Neuronal stem cell (in vitro differentiated cells): ENCODE results near the gene PRSS33.

Source experiments
- DNase-seq: peaks from one replicate; pipeline ENCODE4 v3.0.0-alpha.2; 2013; ENCODE audit warnings: low spot score
- H2AFZ ChIP-seq: one replicate; pipeline ENCODE4 v1.6.1; 2013; ENCODE audit warnings: mild to moderate bottlenecking, low read length, inconsistent platforms
- H2AK5ac ChIP-seq: 2 replicates; pipeline ENCODE4 v1.6.1; 2013; ENCODE audit warnings: low read depth, mild to moderate bottlenecking, inconsistent platforms, low read length, moderate library complexity, mixed read lengths
- H2BK120ac ChIP-seq: 2 replicates; pipeline ENCODE4 v1.6.1; 2013; ENCODE audit warnings: low read depth, mild to moderate bottlenecking, inconsistent platforms, low read length, moderate library complexity, mixed read lengths
- H2BK12ac ChIP-seq: one replicate; pipeline ENCODE4 v1.6.1; 2013; ENCODE audit warnings: low read length, inconsistent platforms
- H2BK15ac ChIP-seq: 2 replicates; pipeline ENCODE4 v1.6.1; 2013; ENCODE audit warnings: mild to moderate bottlenecking, low read length, inconsistent platforms, mixed read lengths
- H2BK5ac ChIP-seq: one replicate; pipeline ENCODE4 v1.6.1; 2013; ENCODE audit warnings: inconsistent platforms, mild to moderate bottlenecking, low read length, moderate library complexity
- H3K14ac ChIP-seq: one replicate; pipeline ENCODE4 v1.6.1; 2013; ENCODE audit warnings: low read length, inconsistent platforms
- H3K18ac ChIP-seq: 2 replicates; pipeline ENCODE4 v1.6.1; 2013; ENCODE audit warnings: low read length, inconsistent platforms
- H3K23ac ChIP-seq: 2 replicates; pipeline ENCODE4 v1.6.1; 2013; ENCODE audit warnings: low read depth, mild to moderate bottlenecking, mixed read lengths, low read length, inconsistent platforms; ENCODE audit not compliant: poor library complexity
- H3K27ac ChIP-seq: replicated peaks from 3 replicates; pipeline ENCODE4 v1.5.1; 2013; ENCODE audit warnings: low read length, inconsistent platforms
- H3K27me3 ChIP-seq, 3 experiments: 2 replicates each; pipeline ENCODE4 v1.6.1; 2013; ENCODE audit warnings: low read length in 3 of 3, mild to moderate bottlenecking in 2 of 3, inconsistent platforms in 1 of 3, low read depth in 1 of 3, mixed read lengths in 1 of 3, moderate library complexity in 1 of 3; ENCODE audit not compliant: control insufficient read depth in 3 of 3, insufficient read depth in 3 of 3
- H3K36me3 ChIP-seq, 2 donors: replicated peaks in 1 of 2; 2 replicates each; pipeline ENCODE4 v1.6.1; 2013; ENCODE audit warnings: low read length in 2 of 2; ENCODE audit not compliant: control insufficient read depth in 2 of 2, insufficient read depth in 2 of 2
- H3K4ac ChIP-seq: 2 replicates; pipeline ENCODE4 v1.6.1; 2013; ENCODE audit warnings: inconsistent platforms, mild to moderate bottlenecking, low read length, moderate library complexity
- H3K4me1 ChIP-seq, 2 donors: 1 replicate in 1 of 2; 2 replicates in 1 of 2; pipeline ENCODE4 v1.6.1; 2013; ENCODE audit warnings: low read length in 2 of 2, low read depth in 1 of 2; ENCODE audit not compliant: control insufficient read depth in 2 of 2, insufficient read depth in 1 of 2
- H3K4me2 ChIP-seq: one replicate; pipeline ENCODE4 v1.6.1; 2013; ENCODE audit warnings: mild to moderate bottlenecking, low read length, inconsistent platforms; ENCODE audit not compliant: insufficient read depth, poor library complexity, severe bottlenecking
- H3K4me3 ChIP-seq, 2 donors: 2 replicates each; pipeline ENCODE4 v1.5.1; 2013; ENCODE audit warnings: low read length in 2 of 2, mild to moderate bottlenecking in 2 of 2, inconsistent platforms in 1 of 2, moderate library complexity in 1 of 2
- H3K79me1 ChIP-seq: one replicate; pipeline ENCODE4 v1.6.1; 2013; ENCODE audit warnings: low read depth, mild to moderate bottlenecking, inconsistent platforms, low read length, moderate library complexity
- H3K9ac ChIP-seq: one replicate; pipeline ENCODE4 v1.6.1; 2013; ENCODE audit warnings: mild to moderate bottlenecking, low read depth, low read length, inconsistent platforms; ENCODE audit not compliant: poor library complexity
- H3K9me3 ChIP-seq, 2 donors: replicated peaks in 1 of 2; 2 replicates each; pipeline versions ENCODE3 to v1.6.1; 2013; ENCODE audit warnings: low read length in 2 of 2, mild to moderate bottlenecking in 2 of 2, inconsistent platforms in 1 of 2, low read depth in 1 of 2, mixed read lengths in 1 of 2, moderate library complexity in 1 of 2; ENCODE audit not compliant: control insufficient read depth in 2 of 2, insufficient read depth in 1 of 2
- H4K8ac ChIP-seq: one replicate; pipeline ENCODE4 v1.6.1; 2013; ENCODE audit warnings: low read depth, mild to moderate bottlenecking, inconsistent platforms, low read length, moderate library complexity
- H4K91ac ChIP-seq: one replicate; pipeline ENCODE4 v1.6.1; 2013; ENCODE audit warnings: low read length, low read depth, mild to moderate bottlenecking, inconsistent platforms; ENCODE audit not compliant: poor library complexity
- WGBS, 2 donors: extraction: QIAGEN DNeasy Blood & Tissue Kit; methylation state at CpG; one replicate each; pipeline ENCODE4 v1.1.7; 2013; ENCODE audit warnings: missing lambda C conversion rate in 2 of 2, mixed read lengths in 1 of 2; ENCODE audit not compliant: insufficient read length in 2 of 2, insufficient replicate concordance in 1 of 2; ENCODE audit errors: extremely low coverage in 2 of 2; 5-methylcytosine and 5-hydroxymethylcytosine counted together

PRSS33 gene

GRCh38 chr16:2790631-2791030 lies 3.3 kb upstream of the PRSS33 start:
- H3K4ac ChIP-seq: no peak overlapping the region
- no peaks in the 10 kb centered on the region for H3K36me3 ChIP-seq
- no peak overlapping the region for H3K18ac ChIP-seq
- no peak overlapping the region for H3K23ac ChIP-seq
- peaks cover 4 to 10% of the 10 kb centered on the region in 2 donors for H3K4me1 ChIP-seq
- H4K91ac ChIP-seq: no peak overlapping the region
- H4K8ac ChIP-seq: no peak overlapping the region
- no CpG with 5 or more reads among the region's 5 CpGs for WGBS, 2 donors
- H3K9ac ChIP-seq: no peak overlapping the region
- no peak overlapping the region for H3K14ac ChIP-seq
- H2BK12ac ChIP-seq: no peak overlapping the region
- H2BK120ac ChIP-seq: no peak overlapping the region
- no peak overlapping the region for H2BK5ac ChIP-seq
- H2BK15ac ChIP-seq: no peak overlapping the region
- H2AK5ac ChIP-seq: no peak overlapping the region
- H3K9me3 ChIP-seq: no peaks in the 10 kb centered on the region
- no peaks in the 10 kb centered on the region for H3K79me1 ChIP-seq
- no peak overlapping the region for H2AFZ ChIP-seq
- H3K27me3 ChIP-seq: peaks cover 0 to 10% (median 0%) of the 10 kb centered on the region in 3 experiments
- no peak overlapping the region for H3K4me2 ChIP-seq
- DNase-seq: no peak
- H3K27ac ChIP-seq: no peak overlapping the region
- H3K4me3 ChIP-seq: no peak overlapping the region

DNA sequence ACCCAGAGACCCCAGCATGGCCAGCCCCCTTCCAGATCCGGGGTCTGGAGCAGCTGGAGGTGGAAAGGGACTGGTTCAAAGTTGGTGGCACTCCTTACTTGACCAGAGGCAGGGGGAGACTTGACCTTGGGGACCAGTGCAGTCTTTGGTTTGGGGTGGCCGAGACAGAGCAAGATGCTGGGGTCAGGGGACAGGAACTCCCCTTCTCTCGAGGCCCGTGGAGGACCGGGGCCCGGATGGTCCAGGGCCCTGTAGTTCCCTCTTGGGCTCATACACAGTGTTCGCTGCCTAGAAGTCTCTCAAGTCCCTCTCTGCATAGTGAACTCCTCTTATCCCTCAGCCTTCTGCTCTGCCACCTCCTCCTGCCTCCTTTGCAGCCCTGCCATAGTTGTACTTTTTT lies 601 bp upstream of the PRSS33 start:
- Histone ChIP-seq H3K9ac (no peak overlapping the region), H3K79me1 (no peaks in the 10 kb centered on the region), H3K14ac (no peak overlapping the region), H3K27me3 (peaks cover 0 to 10% (median 0%) of the 10 kb centered on the region in 3 experiments), H2BK12ac (no peak overlapping the region), H2BK120ac (peak overlapping the region; percentile 67), H3K4me3 (no peak overlapping the region), H3K4me1 (peaks cover 4 to 10% of the 10 kb centered on the region in 2 donors), H2BK5ac (peak overlapping the region; percentile 29), H2AFZ (peak overlapping the region; percentile 82), H3K36me3 (no peaks in the 10 kb centered on the region), H3K23ac (no peak overlapping the region), H4K91ac (no peak overlapping the region), H3K27ac (no peak overlapping the region), H3K9me3 (no peaks in the 10 kb centered on the region), H3K18ac (peak overlapping the region; percentile 66), H3K4ac (no peak overlapping the region), H4K8ac (no peak overlapping the region), H3K4me2 (peak overlapping the region; percentile 43), H2AK5ac (peak overlapping the region; percentile 15), H2BK15ac (no peak overlapping the region)
- no CpG with 5 or more reads among the region's 7 CpGs for WGBS, 2 donors
- no peak for DNase-seq

DNA sequence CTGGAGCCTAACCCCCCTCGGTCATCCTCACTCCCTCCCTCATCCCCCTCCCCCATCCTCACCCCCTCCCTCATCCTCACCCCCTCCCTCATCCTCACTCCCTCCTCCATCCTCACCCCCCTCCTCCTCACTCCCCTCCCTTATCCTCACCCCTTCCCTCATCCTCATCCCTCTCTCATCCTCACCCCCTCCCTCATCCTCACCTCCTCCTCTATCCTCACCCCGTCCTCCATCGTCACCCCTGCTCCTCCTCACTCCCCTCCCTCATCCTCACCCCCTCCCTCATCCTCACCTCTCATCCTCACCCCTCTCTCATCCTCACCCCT lies 571 bp downstream of the PRSS33 start:
- H3K27ac ChIP-seq: no peak overlapping the region
- peaks cover 4 to 10% of the 10 kb centered on the region in 2 donors for H3K4me1 ChIP-seq
- 100% methylated on average over 2 of the region's 3 CpGs; no CpG with 5 or more reads in 1 of the 2 donors for WGBS, 2 donors

GRCh38 chr16:2786061-2786825 lies 1.1 kb downstream of the PRSS33 start:
- peak overlapping the region; percentile 76 for H3K18ac ChIP-seq
- no peak overlapping the region for H2AFZ ChIP-seq
- peak overlapping the region; percentile 70 for H2BK5ac ChIP-seq
- peak overlapping the region; percentile 99 for H2AK5ac ChIP-seq
- DNase-seq: no peak
- H3K4me1 ChIP-seq: peaks cover 4 to 10% of the 10 kb centered on the region in 2 donors
- H3K9me3 ChIP-seq: no peaks in the 10 kb centered on the region
- WGBS, 2 donors: no CpG with 5 or more reads among the region's 15 CpGs
- H2BK12ac ChIP-seq: peak overlapping the region; percentile 94
- H3K23ac ChIP-seq: no peak overlapping the region
- peak overlapping the region; percentile 60 for H3K9ac ChIP-seq
- H3K27me3 ChIP-seq: peaks cover 0 to 10% (median 0%) of the 10 kb centered on the region in 3 experiments
- H3K4ac ChIP-seq: peak overlapping the region; percentile 23
- no peak overlapping the region for H4K91ac ChIP-seq
- H3K14ac ChIP-seq: peak overlapping the region; percentile 97
- H3K79me1 ChIP-seq: no peaks in the 10 kb centered on the region
- H4K8ac ChIP-seq: no peak overlapping the region
- peak overlapping the region; percentile 93 for H2BK15ac ChIP-seq
- H3K27ac ChIP-seq: no peak overlapping the region
- H3K4me3 ChIP-seq: no peak overlapping the region
- no peaks in the 10 kb centered on the region for H3K36me3 ChIP-seq
- no peak overlapping the region for H2BK120ac ChIP-seq
- H3K4me2 ChIP-seq: no peak overlapping the region

More for the DNA sequence above, 571 bp downstream of the PRSS33 start:
- Histone ChIP-seq H3K4ac (no peak overlapping the region), H3K23ac (no peak overlapping the region), H2BK15ac (peak overlapping the region; percentile 93), H3K14ac (no peak overlapping the region), H3K9me3 (no peaks in the 10 kb centered on the region), H2AK5ac (peak overlapping the region; percentile 99), H2BK12ac (no peak overlapping the region), H2AFZ (no peak overlapping the region), H2BK5ac (no peak overlapping the region), H3K4me3 (no peak overlapping the region), H3K79me1 (no peaks in the 10 kb centered on the region), H3K18ac (no peak overlapping the region), H2BK120ac (no peak overlapping the region), H3K9ac (no peak overlapping the region), H4K91ac (no peak overlapping the region), H3K4me2 (no peak overlapping the region), H3K36me3 (no peaks in the 10 kb centered on the region), H3K27me3 (peaks cover 0 to 10% (median 0%) of the 10 kb centered on the region in 3 experiments), H4K8ac (no peak overlapping the region)
- DNase-seq: no peak
